ENCODE results near the gene PRR9.
"Not testable (repeated sequence)": the region's sequence is repeated elsewhere in the genome, so short reads cannot be mapped to it uniquely, and the experiment has no call there.

Gene PRR9

GRCh38 chr1:153217212-153217611, at the start of gene PRR9:
PRR9 (plus strand) TSS chr1:153217584; CDS start chr1:153218145, 561 bp downstream.
- no peak for DNase-seq

GRCh38 chr1:153168686-153169085, 48.7 kb upstream of the PRR9 start:
- no peak for DNase-seq

- DNase-seq, result no peak
These were observed 42.8 kb upstream of the PRR9 start for GRCh38 chr1:153174624-153175023.

- no peak for DNase-seq
These were observed 38.5 kb upstream of the PRR9 start for GRCh38 chr1:153178922-153179321.

- DNase-seq, result no peak
These were observed 36.8 kb upstream of the PRR9 start for GRCh38 chr1:153180556-153180955.

GRCh38 chr1:153188301-153188700, 29.1 kb upstream of the PRR9 start:
- not testable (repeated sequence) for DNase-seq

- DNase-seq, result peak; percentile 12 to 46
These were observed 27.0 kb upstream of the PRR9 start for GRCh38 chr1:153190373-153190772.

GRCh38 chr1:153192697-153193096, 24.7 kb upstream of the PRR9 start:
- DNase-seq, result peak; percentile 15 to 60

GRCh38 chr1:153194331-153195050, 22.9 kb upstream of the PRR9 start:
- no peak for DNase-seq

- DNase-seq, result no peak
These were observed 22.2 kb upstream of the PRR9 start for GRCh38 chr1:153195216-153195615.

- DNase-seq, result no peak
These were observed 15.4 kb upstream of the PRR9 start for GRCh38 chr1:153202006-153202405.

GRCh38 chr1:153203130-153203529, 14.3 kb upstream of the PRR9 start, which contains the start of gene LELP1:
LELP1 (plus strand) TSS chr1:153203430; CDS start chr1:153204708, 1,278 bp downstream.
- DNase-seq, result no peak

GRCh38 chr1:153206631-153207030, 10.8 kb upstream of the PRR9 start:
- no peak for DNase-seq

- peak; percentile 19 to 30 for DNase-seq
These were observed 7.2 kb upstream of the PRR9 start for GRCh38 chr1:153210206-153210605.

GRCh38 chr1:153212201-153212600, 5.2 kb upstream of the PRR9 start:
- no peak for DNase-seq

- no peak for DNase-seq
These were observed 3.9 kb upstream of the PRR9 start for GRCh38 chr1:153213519-153213918.

- no peak for DNase-seq
These were observed 496 bp downstream of the PRR9 start for GRCh38 chr1:153217744-153218416.

- no peak for DNase-seq
These were observed 3.4 kb downstream of the PRR9 start for GRCh38 chr1:153220606-153221303.

GRCh38 chr1:153223040-153223891, 5.9 kb downstream of the PRR9 start:
- DNase-seq, result peak; percentile 65 to 79

GRCh38 chr1:153227810-153228209, 10.4 kb downstream of the PRR9 start:
- no peak for DNase-seq

- DNase-seq, result no peak
These were observed 11.1 kb downstream of the PRR9 start for GRCh38 chr1:153228491-153228890.

- not testable (repeated sequence) for DNase-seq
These were observed 11.9 kb downstream of the PRR9 start for GRCh38 chr1:153229076-153229829.

Data from NCI-H187 (cell line).